EH (cell line): ENCODE results near the gene NECTIN2.
A peak's percentile ranks its signal among the peaks of the same experiment; 100 is the strongest.
"Not testable (repeated sequence)": the region's sequence is repeated elsewhere in the genome, so short reads cannot be mapped to it uniquely, and the experiment has no call there.

Experiments
- DNase-seq: peaks from one replicate; pipeline ENCODE4 v3.0.0-alpha.2; 2015; ENCODE audit warnings: low read depth

The NECTIN2 gene

GRCh38 chr19:44851427-44851826, 5.3 kb downstream of the NECTIN2 start:
- no peak for DNase-seq

GRCh38 chr19:44855606-44856005, 9.5 kb downstream of the NECTIN2 start:
- no peak for DNase-seq

GRCh38 chr19:44856421-44857083, 10.5 kb downstream of the NECTIN2 start:
- no peak for DNase-seq

GRCh38 chr19:44857837-44858236, 11.7 kb downstream of the NECTIN2 start:
- DNase-seq = no peak

- peak; percentile 58 for DNase-seq
Measured at GRCh38 chr19:44861576-44861975, 15.5 kb downstream of the NECTIN2 start.

GRCh38 chr19:44863990-44864389, 17.9 kb downstream of the NECTIN2 start:
- DNase-seq = no peak

GRCh38 chr19:44865196-44865767, 19.2 kb downstream of the NECTIN2 start:
- DNase-seq = no peak

GRCh38 chr19:44866664-44867063, 20.6 kb downstream of the NECTIN2 start:
- DNase-seq = no peak

GRCh38 chr19:44867578-44867977, 21.5 kb downstream of the NECTIN2 start:
- DNase-seq = no peak

GRCh38 chr19:44869733-44870470, 23.8 kb downstream of the NECTIN2 start:
- DNase-seq = peak; percentile 80

- no peak for DNase-seq
Measured at GRCh38 chr19:44871809-44872208, 25.7 kb downstream of the NECTIN2 start.

GRCh38 chr19:44872661-44873060, 26.6 kb downstream of the NECTIN2 start:
- DNase-seq = no peak

- DNase-seq = no peak
Measured at GRCh38 chr19:44874317-44874716, 28.2 kb downstream of the NECTIN2 start.

- DNase-seq = peak; percentile 74
Measured at GRCh38 chr19:44875666-44876451, 29.8 kb downstream of the NECTIN2 start.

- DNase-seq = no peak
Measured at GRCh38 chr19:44876930-44877535, 30.9 kb downstream of the NECTIN2 start.

- no peak for DNase-seq
Measured at GRCh38 chr19:44878120-44878865, 32.2 kb downstream of the NECTIN2 start.

- no peak for DNase-seq
Measured at GRCh38 chr19:44879309-44880065, 33.4 kb downstream of the NECTIN2 start.

- no peak for DNase-seq
Measured at GRCh38 chr19:44882063-44882462, 36.0 kb downstream of the NECTIN2 start.

GRCh38 chr19:44882619-44883397, 36.7 kb downstream of the NECTIN2 start:
- not testable (repeated sequence) for DNase-seq

- DNase-seq = peak; percentile 80
Measured at GRCh38 chr19:44883922-44884321, 37.8 kb downstream of the NECTIN2 start.
